GM12878 (cell line): ENCODE measurements around the gene MCTP2. TPM values are rescaled to one million over a fixed set of nuclear protein-coding genes. Genes with fewer than 3 reads are reported as not detected.

Experiments
- ASH2L ChIP-seq: fragments of 300-600, 200-600 bp; sonication (generic); IDR thresholded peaks from 2 replicates; pipeline ENCODE4 v1.6.1; 2017; ENCODE audit warnings: low read depth, mild to moderate bottlenecking, borderline replicate concordance
- BHLHE40 ChIP-seq, 2 experiments: fragments of 450-650 bp in 1 of 2; IDR thresholded peaks; 2 replicates each; pipeline ENCODE4 v1.6.1; 2011 to 2017; ENCODE audit warnings: low read depth in 2 of 2, borderline replicate concordance in 1 of 2, improper control_type of control experiment in 1 of 2, low read length in 1 of 2, mild to moderate bottlenecking in 1 of 2
- CBX5 ChIP-seq: sonication (generic); IDR thresholded peaks from 2 replicates; pipeline ENCODE4 v1.6.1; 2016; ENCODE audit warnings: low read depth, moderate library complexity, mild to moderate bottlenecking, inconsistent platforms
- CHD1 ChIP-seq: IDR thresholded peaks from 2 replicates; pipeline ENCODE4 v1.6.1; 2012; ENCODE audit warnings: low read depth, low read length, improper control_type of control experiment
- HDAC6 ChIP-seq: fragments of 200-600 bp; sonication (generic); IDR thresholded peaks from one replicate; pipeline ENCODE4 v1.8.0; 2017; ENCODE audit warnings: antibody characterized with exemption; ENCODE audit not compliant: unreplicated experiment
- MLLT1 ChIP-seq: fragments of 450-650 bp; IDR thresholded peaks from 2 replicates; pipeline ENCODE4 v1.6.1; 2016; ENCODE audit warnings: mild to moderate bottlenecking
- MYB ChIP-seq: fragments of 150-350 bp; IDR thresholded peaks from 2 replicates; pipeline ENCODE4 v1.6.1; 2014; ENCODE audit warnings: mild to moderate bottlenecking, low read depth, low read length, borderline replicate concordance
- MYC ChIP-seq: IDR thresholded peaks from 2 replicates; pipeline ENCODE4 v1.6.1; 2011; ENCODE audit warnings: mild to moderate bottlenecking, low read length, moderate library complexity, inconsistent platforms; ENCODE audit not compliant: insufficient read depth, insufficient replicate concordance, insufficient read length, severe bottlenecking
- NR2C1 ChIP-seq: fragments of 450-650 bp; IDR thresholded peaks from 2 replicates; pipeline ENCODE4 v1.6.1; 2017; ENCODE audit warnings: antibody characterized with exemption, mild to moderate bottlenecking, moderate library complexity
- NR2C2 ChIP-seq: IDR thresholded peaks from 2 replicates; pipeline ENCODE4 v1.6.1; 2011; ENCODE audit warnings: borderline replicate concordance, low read depth; ENCODE audit not compliant: control insufficient read depth, insufficient read length
- PKNOX1 ChIP-seq: fragments of 450-650 bp; IDR thresholded peaks from 2 replicates; pipeline ENCODE4 v1.6.1; 2016; ENCODE audit warnings: mild to moderate bottlenecking
- POLR2AphosphoS2 ChIP-seq: IDR thresholded peaks from 2 replicates; pipeline ENCODE4 v1.6.1; 2011; ENCODE audit warnings: low read depth, mild to moderate bottlenecking, low read length, improper control_type of control experiment, moderate library complexity
- SPI1 ChIP-seq: IDR thresholded peaks from 2 replicates; pipeline ENCODE4 v1.6.1; 2011; ENCODE audit warnings: low read depth, mild to moderate bottlenecking, low read length, moderate library complexity, borderline replicate concordance; ENCODE audit not compliant: insufficient read depth
- TAF1 ChIP-seq: IDR thresholded peaks from 2 replicates; pipeline ENCODE4 v1.6.1; 2011; ENCODE audit warnings: mild to moderate bottlenecking, low read depth, low read length, borderline replicate concordance
- ZBED1 ChIP-seq: IDR thresholded peaks from 2 replicates; pipeline ENCODE4 v1.6.1; 2016; ENCODE audit warnings: borderline replicate concordance
- ZNF217 ChIP-seq: fragments of 450-650 bp; IDR thresholded peaks from 2 replicates; pipeline ENCODE4 v1.6.1; 2017; ENCODE audit warnings: antibody characterized with exemption, mild to moderate bottlenecking
- ZNF622 ChIP-seq: fragments of 450-650 bp; IDR thresholded peaks from 2 replicates; pipeline ENCODE4 v1.6.1; 2017; ENCODE audit warnings: mild to moderate bottlenecking, inconsistent platforms
- polyA plus RNA-seq, 11 experiments: library from polyadenylated mRNA; depleted of rRNA in 4 of 11; unstranded in 6 of 11; stranded (reverse) in 5 of 11; fragments of >200 nt; fragmentation: Nextera tagmentation in 4 of 11; fragmentation: Illumina TruSeq in 1 of 11; extraction: Ambion mirVana in 4 of 11; extraction: Trizol in 1 of 11; gene quantifications; 1 replicate in 1 of 11; 2 replicates in 10 of 11; pipeline versions ENCODE4 v1.2.1 to v1.2.3, GENCODE V29; 2011 to 2016; ENCODE audit warnings: inconsistent platforms in 2 of 11, missing spikeins in 2 of 11, low read depth in 1 of 11
- total RNA-seq, 4 experiments: library from RNA; depleted of rRNA in 3 of 4; stranded (reverse); fragments of >200 nt in 3 of 4; fragmentation: Illumina TruSeq in 1 of 4; extraction: Trizol in 1 of 4; gene quantifications; 2 replicates each; pipeline versions ENCODE4 v1.2.1 to v1.2.3, GENCODE V29; 2013 to 2021
- TF ChIP-seq, protein P1 (sequence below): fragments of 450-650 bp; IDR thresholded peaks from 2 replicates; pipeline ENCODE4 v1.6.1; 2017; ENCODE audit warnings: mild to moderate bottlenecking, moderate library complexity
- TF ChIP-seq, protein P2 (sequence below): fragments of 450-650 bp; IDR thresholded peaks from 2 replicates; pipeline ENCODE4 v1.6.1; 2018; ENCODE audit warnings: borderline replicate concordance, mild to moderate bottlenecking; ENCODE audit not compliant: partially characterized antibody

Gene MCTP2
- total and polyA plus RNA-seq, 10 of the 15 experiments (the other 5 are each of a cell fraction or from before 2014, with no cell fraction given) = 0.24 to 48.5 (median 0.88) TPM

- TF ChIP-seq CHD1 = no peak
- no peak for TF ChIP-seq HDAC6
- no peak for TF ChIP-seq MYC
- peak; percentile 86 for TF ChIP-seq MLLT1
- TF ChIP-seq, protein P1, sequence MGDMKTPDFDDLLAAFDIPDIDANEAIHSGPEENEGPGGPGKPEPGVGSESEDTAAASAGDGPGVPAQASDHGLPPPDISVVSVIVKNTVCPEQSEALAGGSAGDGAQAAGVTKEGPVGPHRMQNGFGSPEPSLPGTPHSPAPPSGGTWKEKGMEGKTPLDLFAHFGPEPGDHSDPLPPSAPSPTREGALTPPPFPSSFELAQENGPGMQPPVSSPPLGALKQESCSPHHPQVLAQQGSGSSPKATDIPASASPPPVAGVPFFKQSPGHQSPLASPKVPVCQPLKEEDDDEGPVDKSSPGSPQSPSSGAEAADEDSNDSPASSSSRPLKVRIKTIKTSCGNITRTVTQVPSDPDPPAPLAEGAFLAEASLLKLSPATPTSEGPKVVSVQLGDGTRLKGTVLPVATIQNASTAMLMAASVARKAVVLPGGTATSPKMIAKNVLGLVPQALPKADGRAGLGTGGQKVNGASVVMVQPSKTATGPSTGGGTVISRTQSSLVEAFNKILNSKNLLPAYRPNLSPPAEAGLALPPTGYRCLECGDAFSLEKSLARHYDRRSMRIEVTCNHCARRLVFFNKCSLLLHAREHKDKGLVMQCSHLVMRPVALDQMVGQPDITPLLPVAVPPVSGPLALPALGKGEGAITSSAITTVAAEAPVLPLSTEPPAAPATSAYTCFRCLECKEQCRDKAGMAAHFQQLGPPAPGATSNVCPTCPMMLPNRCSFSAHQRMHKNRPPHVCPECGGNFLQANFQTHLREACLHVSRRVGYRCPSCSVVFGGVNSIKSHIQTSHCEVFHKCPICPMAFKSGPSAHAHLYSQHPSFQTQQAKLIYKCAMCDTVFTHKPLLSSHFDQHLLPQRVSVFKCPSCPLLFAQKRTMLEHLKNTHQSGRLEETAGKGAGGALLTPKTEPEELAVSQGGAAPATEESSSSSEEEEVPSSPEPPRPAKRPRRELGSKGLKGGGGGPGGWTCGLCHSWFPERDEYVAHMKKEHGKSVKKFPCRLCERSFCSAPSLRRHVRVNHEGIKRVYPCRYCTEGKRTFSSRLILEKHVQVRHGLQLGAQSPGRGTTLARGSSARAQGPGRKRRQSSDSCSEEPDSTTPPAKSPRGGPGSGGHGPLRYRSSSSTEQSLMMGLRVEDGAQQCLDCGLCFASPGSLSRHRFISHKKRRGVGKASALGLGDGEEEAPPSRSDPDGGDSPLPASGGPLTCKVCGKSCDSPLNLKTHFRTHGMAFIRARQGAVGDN = no peak; the same call in 1 of the 2 replicates
- peak; percentile 68; the same call in 1 of the 2 replicates for TF ChIP-seq MYB
- TF ChIP-seq BHLHE40 (IDR thresholded peaks at IDR 0.05; ENCODE audit: borderline replicate concordance in 1 of 2, low read depth in 2 of 2, low read length in 1 of 2) = peak; percentile 30 to 66; a peak in 2 of 4 replicates
- no peak for TF ChIP-seq NR2C1
- no peak for TF ChIP-seq POLR2AphosphoS2
- peak; percentile 45; the same call in 1 of the 2 replicates for TF ChIP-seq ZBED1
- TF ChIP-seq TAF1 = no peak
- peak; percentile 44; the same call in 1 of the 2 replicates for TF ChIP-seq SPI1
- TF ChIP-seq NR2C2 = no peak
- TF ChIP-seq ASH2L = no peak
- no peak; the same call in 1 of the 2 replicates for TF ChIP-seq PKNOX1
- TF ChIP-seq, protein P2, sequence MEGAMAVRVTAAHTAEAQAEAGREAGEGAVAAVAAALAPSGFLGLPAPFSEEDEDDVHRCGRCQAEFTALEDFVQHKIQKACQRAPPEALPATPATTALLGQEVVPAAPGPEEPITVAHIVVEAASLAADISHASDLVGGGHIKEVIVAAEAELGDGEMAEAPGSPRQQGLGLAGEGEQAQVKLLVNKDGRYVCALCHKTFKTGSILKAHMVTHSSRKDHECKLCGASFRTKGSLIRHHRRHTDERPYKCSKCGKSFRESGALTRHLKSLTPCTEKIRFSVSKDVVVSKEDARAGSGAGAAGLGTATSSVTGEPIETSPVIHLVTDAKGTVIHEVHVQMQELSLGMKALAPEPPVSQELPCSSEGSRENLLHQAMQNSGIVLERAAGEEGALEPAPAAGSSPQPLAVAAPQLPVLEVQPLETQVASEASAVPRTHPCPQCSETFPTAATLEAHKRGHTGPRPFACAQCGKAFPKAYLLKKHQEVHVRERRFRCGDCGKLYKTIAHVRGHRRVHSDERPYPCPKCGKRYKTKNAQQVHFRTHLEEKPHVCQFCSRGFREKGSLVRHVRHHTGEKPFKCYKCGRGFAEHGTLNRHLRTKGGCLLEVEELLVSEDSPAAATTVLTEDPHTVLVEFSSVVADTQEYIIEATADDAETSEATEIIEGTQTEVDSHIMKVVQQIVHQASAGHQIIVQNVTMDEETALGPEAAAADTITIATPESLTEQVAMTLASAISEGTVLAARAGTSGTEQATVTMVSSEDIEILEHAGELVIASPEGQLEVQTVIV = no peak
- TF ChIP-seq ZNF217 = peak; percentile 79; the same call in 1 of the 2 replicates
- no peak for TF ChIP-seq CBX5
- no peak for TF ChIP-seq ZNF622
Observed at GRCh38 chr15:94306700-94307650, 75.6 kb downstream of the MCTP2 start (continued).
